Pancreas (tissue), 10 donors: Measurements from ENCODE around the gene PLCE1. TPM values are rescaled to one million over a fixed set of nuclear protein-coding genes. Genes with fewer than 3 reads are reported as not detected.

Experiments used
- ATAC-seq, 4 donors: fragments of 200-7000 bp; cut with Tn5 transposase; one replicate each; pipeline versions ENCODE4 v1.8.0 to v1.9.1; 2020; ENCODE audit warnings: mild to moderate bottlenecking in 4 of 4, moderate library complexity in 4 of 4
- DNase-seq, 6 donors: peaks; one replicate each; pipeline ENCODE4 v3.0.0-alpha.2; 2020
- FAIRE-seq: peaks from 2 replicates; lab custom pipeline; 2012; peaks lifted over from hg19 to GRCh38; lab: Jason Lieb, UNC
- H3K27ac ChIP-seq, 4 donors: fragments of 200-600 bp; sonication (generic); 1 replicate in 3 of 4; 2 replicates in 1 of 4; pipeline versions ENCODE4 v1.5.0 to v1.8.0; 2020
- H3K27me3 ChIP-seq, 4 donors: fragments of 200-600 bp; one replicate each; pipeline ENCODE4 v1.8.0; 2021
- H3K36me3 ChIP-seq, 3 donors: fragments of 200-600 bp; sonication (generic) in 1 of 3; one replicate each; pipeline versions ENCODE4 v1.5.0 to v1.8.0; 2020 to 2021
- H3K4me1 ChIP-seq, 3 donors: fragments of 200-600 bp; one replicate each; pipeline ENCODE4 v1.8.0; 2021
- H3K4me3 ChIP-seq, 4 donors: fragments of 200-600 bp; sonication (generic) in 2 of 4; one replicate each; pipeline versions ENCODE4 v1.5.0 to v1.8.0; 2020 to 2021
- H3K9me3 ChIP-seq, 4 donors: fragments of 200-600 bp; one replicate each; pipeline ENCODE4 v1.8.0; 2021
- CTCF ChIP-seq, 4 donors: fragments of 200-600 bp; sonication (generic) in 3 of 4; IDR thresholded peaks; one replicate each; pipeline versions ENCODE4 v1.5.0 to v1.8.0; 2021; ENCODE audit warnings: antibody characterized with exemption in 4 of 4
- WGBS, 2 donors: extraction: QIAGEN DNeasy Blood & Tissue Kit; methylation state at CpG; one replicate each; pipeline ENCODE4 v1.1.7; 2013; 5-methylcytosine and 5-hydroxymethylcytosine counted together
- intact Hi-C, 3 donors: fragments of 100-400 bp; cut with DNase I; formaldehyde crosslinking; loops; one replicate each; pipeline versions ENCODE4 v1.11.1 to v1.14.2; 2022
- polyA plus RNA-seq, 2 donors: library from polyadenylated mRNA; stranded (reverse); fragments of 200-250 nt; gene quantifications; one replicate each; pipeline ENCODE4 v1.2.3, GENCODE V29; 2013
- total RNA-seq, 6 donors: library from RNA; stranded (reverse); fragmentation: NEBNext Ultra II Directional in 4 of 6; extraction: Animal tissue kit (Norgen Biotek cat#: 25700) in 4 of 6; gene quantifications; one replicate each; pipeline versions ENCODE4 v1.2.1 to v1.2.4, GENCODE V29; 2021 to 2023
- donor health status: healthy with polysubstance abuse.
- donor health status: DM: no; HTN: no; CAD: no; lungs with moderate emphysema.
- donor health status: DM: no; HTN: no; CAD: no.
- donor health status: control.
- donor health status: control.
- donor health status: Bipolar disorder and iron deficiency.
- donor health status: DM: yes; HTN: yes; CAD: no.
- donor health status: DM: no; HTN: no; CAD: no.
- donor health status: DM: no; HTN: no; CAD: no.
- donor health status: DM: yes; HTN: yes; CAD: no.

PLCE1 gene
- total and polyA plus RNA-seq, 8 donors, result 1.8 to 7.2 (median 4.4) TPM

- TF ChIP-seq CTCF (IDR thresholded peaks at IDR 0.05), result no peak
- H3K27me3 ChIP-seq, result no peaks in the 10 kb centered on the region
- no peaks in the 10 kb centered on the region for H3K9me3 ChIP-seq
- H3K27ac ChIP-seq, result no peak overlapping the region
- ATAC-seq (no peak), FAIRE-seq (no peak), DNase-seq (no peak)
- H3K36me3 ChIP-seq, result no peaks in the 10 kb centered on the region
- H3K4me1 ChIP-seq, result peaks cover 0 to 9% (median 0%) of the 10 kb centered on the region in 3 donors
- intact Hi-C loops, result no loop called here
- H3K4me3 ChIP-seq, result no peak overlapping the region
- 92 to 96% methylated on average over 3 of the region's 3 CpGs for WGBS, 2 donors
Measured at GRCh38 chr10:93996551-93996950, 2.8 kb downstream of the PLCE1 start.

GRCh38 chr10:93997546-93997945, 3.8 kb downstream of the PLCE1 start:
- peaks cover 0 to 8% (median 0%) of the 10 kb centered on the region in 3 donors for H3K4me1 ChIP-seq
- H3K9me3 ChIP-seq, result no peaks in the 10 kb centered on the region
- DNase-seq, result no peak
- no peak overlapping the region for H3K4me3 ChIP-seq
- H3K27ac ChIP-seq, result no peak overlapping the region
- no peak for TF ChIP-seq CTCF (IDR thresholded peaks at IDR 0.05)
- ATAC-seq, result no peak
- no peaks in the 10 kb centered on the region for H3K36me3 ChIP-seq
- no peaks in the 10 kb centered on the region for H3K27me3 ChIP-seq
- no peak for FAIRE-seq
- WGBS, 2 donors, result 96 to 98% methylated on average over 2 of the region's 2 CpGs
- intact Hi-C loops, result no loop called here

- no peak overlapping the region for H3K4me3 ChIP-seq
Measured at GRCh38 chr10:93999401-93999851, 5.7 kb downstream of the PLCE1 start.

GRCh38 chr10:94000638-94001415, 7.1 kb downstream of the PLCE1 start:
- Histone ChIP-seq H3K27ac (no peak overlapping the region), H3K4me1 (no peaks in the 10 kb centered on the region), H3K36me3 (no peaks in the 10 kb centered on the region), H3K27me3 (no peaks in the 10 kb centered on the region), H3K9me3 (no peaks in the 10 kb centered on the region), H3K4me3 (no peak overlapping the region)
- 71 to 75% methylated on average over 5 of the region's 5 CpGs for WGBS, 2 donors
- no peak for FAIRE-seq
- intact Hi-C loops, result no loop called here
- DNase-seq, result no peak
- ATAC-seq, result no peak
- no peak for TF ChIP-seq CTCF (IDR thresholded peaks at IDR 0.05)

More at GRCh38 chr10:93999401-93999851, 5.7 kb downstream of the PLCE1 start:
- intact Hi-C loops, result no loop called here
- Histone ChIP-seq H3K9me3 (no peaks in the 10 kb centered on the region), H3K27ac (no peak overlapping the region), H3K36me3 (no peaks in the 10 kb centered on the region), H3K27me3 (no peaks in the 10 kb centered on the region), H3K4me1 (peaks cover 0 to 8% (median 0%) of the 10 kb centered on the region in 3 donors)
- TF ChIP-seq CTCF (IDR thresholded peaks at IDR 0.05), result no peak
- DNase-seq (peak in 4 of 6 donors; percentile 17 to 60 (median 46)), ATAC-seq (peak in 3 of 4 donors; percentile 59 to 66 (median 65)), FAIRE-seq (no peak)
- 57 to 67% methylated on average over 11 of the region's 11 CpGs for WGBS, 2 donors

DNA sequence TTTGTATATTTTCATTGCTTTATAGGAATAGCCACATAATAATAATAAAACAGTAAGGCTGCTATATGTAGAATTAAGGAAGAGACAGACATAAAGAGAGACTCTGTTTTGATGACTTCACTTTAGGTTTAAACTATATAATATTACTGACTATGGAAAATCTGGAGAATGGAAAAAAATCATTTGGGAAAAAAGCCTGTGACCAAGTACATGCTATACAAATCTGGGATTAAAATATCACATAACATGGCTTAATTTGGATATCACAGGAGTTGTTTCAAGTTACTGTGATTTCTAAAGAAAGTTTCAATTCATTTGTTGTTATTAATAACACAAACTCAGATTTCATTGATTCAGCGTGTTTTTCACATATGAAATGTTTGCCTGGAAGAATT, 7.7 kb downstream of the PLCE1 start:
- H3K4me3 ChIP-seq, result no peak overlapping the region
- ATAC-seq (no peak), FAIRE-seq (no peak), DNase-seq (no peak)
- TF ChIP-seq CTCF (IDR thresholded peaks at IDR 0.05), result no peak
- no peaks in the 10 kb centered on the region for H3K9me3 ChIP-seq
- H3K4me1 ChIP-seq, result peaks cover 0 to 4% (median under 1%) of the 10 kb centered on the region in 3 donors
- intact Hi-C loops, result no loop called here
- no peaks in the 10 kb centered on the region for H3K36me3 ChIP-seq
- H3K27me3 ChIP-seq, result no peaks in the 10 kb centered on the region
- H3K27ac ChIP-seq, result no peak overlapping the region
- WGBS, 2 donors, result 96 to 97% methylated on average over 1 of the region's 1 CpG
